MM.1S (cell line): Measurements from ENCODE around the gene ULK4.

Experiments
- EZH2 ChIP-seq: fragments of 300-600 bp; sonication (generic); optimal IDR thresholded peaks from 2 replicates; pipeline ENCODE3; 2017; ENCODE audit warnings: low read depth, mild to moderate bottlenecking, antibody characterized with exemption, low read length, mixed read lengths
- TF ChIP-seq, protein P1 (sequence below): fragments of 300-600 bp; sonication (generic); IDR thresholded peaks from 2 replicates; pipeline ENCODE4 v1.5.1; 2016; ENCODE audit warnings: antibody characterized with exemption, low read length, mixed read lengths

DNA sequence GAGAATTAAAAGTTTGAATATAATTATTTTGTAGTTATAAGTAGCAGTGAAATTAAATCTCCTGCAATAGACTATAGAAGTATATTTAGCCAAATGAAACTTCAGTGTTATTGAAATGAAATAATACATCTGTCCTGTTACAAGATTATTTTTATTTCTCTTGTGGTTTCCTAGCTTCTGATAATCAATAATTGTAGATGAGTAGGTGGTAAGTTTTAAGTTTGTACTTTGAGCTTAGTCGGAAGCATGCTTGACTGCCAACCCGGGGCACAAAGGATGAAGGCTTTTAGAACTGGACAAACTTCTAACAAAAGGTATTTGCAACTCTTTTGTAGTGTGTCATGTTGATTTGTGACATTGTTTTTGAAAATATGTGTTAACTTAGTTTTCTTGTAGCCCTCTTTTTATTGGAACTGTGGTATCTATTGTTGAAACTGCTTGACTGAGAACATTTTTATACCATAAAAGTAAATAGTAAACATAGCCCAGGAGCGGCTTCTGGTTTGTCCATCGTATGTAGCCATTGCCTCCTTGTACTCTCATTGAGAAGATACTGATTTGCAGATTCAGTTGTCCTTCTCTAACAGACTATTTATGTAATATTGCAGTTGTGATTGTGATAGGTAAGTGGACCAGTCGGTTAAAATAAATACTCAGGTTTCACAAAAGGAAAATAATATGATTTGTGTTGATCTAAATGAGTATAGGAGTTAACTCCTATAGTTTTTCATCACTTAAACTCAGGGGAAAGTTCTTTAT is 759.6 kb downstream of the ULK4 start:
- TF ChIP-seq, protein P1, sequence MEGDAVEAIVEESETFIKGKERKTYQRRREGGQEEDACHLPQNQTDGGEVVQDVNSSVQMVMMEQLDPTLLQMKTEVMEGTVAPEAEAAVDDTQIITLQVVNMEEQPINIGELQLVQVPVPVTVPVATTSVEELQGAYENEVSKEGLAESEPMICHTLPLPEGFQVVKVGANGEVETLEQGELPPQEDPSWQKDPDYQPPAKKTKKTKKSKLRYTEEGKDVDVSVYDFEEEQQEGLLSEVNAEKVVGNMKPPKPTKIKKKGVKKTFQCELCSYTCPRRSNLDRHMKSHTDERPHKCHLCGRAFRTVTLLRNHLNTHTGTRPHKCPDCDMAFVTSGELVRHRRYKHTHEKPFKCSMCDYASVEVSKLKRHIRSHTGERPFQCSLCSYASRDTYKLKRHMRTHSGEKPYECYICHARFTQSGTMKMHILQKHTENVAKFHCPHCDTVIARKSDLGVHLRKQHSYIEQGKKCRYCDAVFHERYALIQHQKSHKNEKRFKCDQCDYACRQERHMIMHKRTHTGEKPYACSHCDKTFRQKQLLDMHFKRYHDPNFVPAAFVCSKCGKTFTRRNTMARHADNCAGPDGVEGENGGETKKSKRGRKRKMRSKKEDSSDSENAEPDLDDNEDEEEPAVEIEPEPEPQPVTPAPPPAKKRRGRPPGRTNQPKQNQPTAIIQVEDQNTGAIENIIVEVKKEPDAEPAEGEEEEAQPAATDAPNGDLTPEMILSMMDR = no peak
- no peak for TF ChIP-seq EZH2
